SH-SY5Y (cell line): ENCODE data around the gene FTCD.

ENCODE experiments used
- GATA2 ChIP-seq: IDR thresholded peaks from 2 replicates; pipeline ENCODE4 v1.6.1; 2011; ENCODE audit warnings: mild to moderate bottlenecking, low read depth, low read length
- GATA3 ChIP-seq: IDR thresholded peaks from 2 replicates; pipeline ENCODE4 v1.6.1; 2011; ENCODE audit warnings: low read depth, mild to moderate bottlenecking, low read length, moderate library complexity

- no peak for TF ChIP-seq GATA2
- TF ChIP-seq GATA3, result no peak
Observed at GRCh38 chr21:46097336-46098293, 57.8 kb downstream of the FTCD start, which contains the start of gene COL6A2.
